PC-9 (cell line): ENCODE data around the gene CPA2. TPM values are rescaled to one million over a fixed set of nuclear protein-coding genes. Genes with fewer than 3 reads are reported as not detected.
"Not testable (repeated sequence)": the region's sequence is repeated elsewhere in the genome, so short reads cannot be mapped to it uniquely, and the experiment has no call there.

ENCODE experiments used
- BruUV-seq: library from RNA; stranded (reverse); fragments of 400-500 nt; replicated peaks from 2 replicates; lab custom pipeline; 2021; lab: Mats Ljungman, UMichigan
- CTCF ChIA-PET: fragments of 300-600 bp; sonication (Branson Sonifier 250); formaldehyde crosslinking; loops from one replicate; lab custom pipeline; 2022; ENCODE audit warnings: antibody characterized with exemption; lab: Charles Lee
- POLR2A ChIA-PET: fragments of 300-600 bp; sonication (Branson Sonifier 250); formaldehyde crosslinking; loops from one replicate; lab custom pipeline; 2022; ENCODE audit warnings: antibody characterized with exemption; ENCODE audit not compliant: unreplicated experiment; lab: Charles Lee
- DNase-seq, 2 experiments: peaks; one replicate each; pipeline versions ENCODE4 v3.0.0 to v3.0.0-alpha.2; 2015 to 2022; ENCODE audit warnings: mixed read lengths in 1 of 2
- H2AFZ ChIP-seq: fragments of 200-600 bp; sonication (generic); 2 replicates; pipeline ENCODE4 v1.8.1; 2017; ENCODE audit warnings: antibody characterized with exemption
- H3F3A ChIP-seq: fragments of 200-600 bp; sonication (generic); 2 replicates; pipeline ENCODE4 v1.8.1; 2017; ENCODE audit warnings: antibody characterized with exemption, mild to moderate bottlenecking, low read depth; ENCODE audit not compliant: insufficient read depth
- H3K27ac ChIP-seq: fragments of 200-600 bp; sonication (generic); 2 replicates; pipeline ENCODE4 v1.6.1; 2016; ENCODE audit warnings: mixed run types
- H3K27me3 ChIP-seq: fragments of 200-600 bp; sonication (generic); 2 replicates; pipeline ENCODE4 v1.6.1; 2016; ENCODE audit warnings: low read depth, mixed run types; ENCODE audit not compliant: insufficient read depth
- H3K36me3 ChIP-seq: fragments of 200-600 bp; sonication (generic); 2 replicates; pipeline ENCODE4 v1.6.1; 2016; ENCODE audit warnings: low read depth, mixed run types
- H3K4me1 ChIP-seq: fragments of 200-600 bp; sonication (generic); replicated peaks from 2 replicates; pipeline ENCODE4 v1.6.1; 2016; ENCODE audit warnings: mixed run types; ENCODE audit not compliant: insufficient read depth
- H3K4me2 ChIP-seq: fragments of 200-600 bp; sonication (generic); 2 replicates; pipeline ENCODE4 v1.6.1; 2017; ENCODE audit warnings: mixed run types
- H3K4me3 ChIP-seq: fragments of 200-600 bp; sonication (generic); 2 replicates; pipeline ENCODE4 v1.6.1; 2016; ENCODE audit warnings: mixed run types
- H3K79me2 ChIP-seq: fragments of 200-600 bp; sonication (generic); 2 replicates; pipeline ENCODE4 v1.6.1; 2017; ENCODE audit warnings: low read depth, mixed run types
- H3K9me2 ChIP-seq: fragments of 200-600 bp; sonication (generic); 2 replicates; pipeline ENCODE4 v1.8.1; 2017; ENCODE audit warnings: mild to moderate bottlenecking; ENCODE audit not compliant: insufficient read depth
- H3K9me3 ChIP-seq: fragments of 200-600 bp; sonication (generic); 2 replicates; pipeline ENCODE4 v1.8.1; 2016; ENCODE audit warnings: low read depth; ENCODE audit not compliant: insufficient read depth
- H4K20me1 ChIP-seq: fragments of 200-600 bp; sonication (generic); 2 replicates; pipeline ENCODE4 v1.8.1; 2017; ENCODE audit not compliant: insufficient read depth
- EZH2 ChIP-seq: fragments of 200-600 bp; sonication (generic); IDR thresholded peaks from 2 replicates; pipeline ENCODE4 v1.8.0; 2017; ENCODE audit warnings: antibody characterized with exemption, low read depth
- intact Hi-C: fragments of 100-400 bp; cut with micrococcal nuclease; formaldehyde crosslinking; loops from one replicate; pipeline ENCODE4 v1.10.0; 2022; ENCODE audit not compliant: unreplicated experiment
- total RNA-seq: library from RNA; stranded (reverse); gene quantifications from 2 replicates; pipeline ENCODE4 v1.2.3, GENCODE V29; 2021
- TF ChIP-seq, protein P1 (sequence below): fragments of 200-600 bp; sonication (generic); conservative IDR thresholded peaks from 2 replicates; pipeline ENCODE4 v1.6.1; 2017; ENCODE audit warnings: mixed run types, antibody characterized with exemption, mild to moderate bottlenecking, moderate library complexity

Gene CPA2
- total RNA-seq, 1 experiment from 2014 or later, result not detected

- intact Hi-C loops, result loop anchor here (5.0 to 10.0 kb wide), 3 partner anchors 165 to 517 kb away; partner anchors contain the start of gene KLHDC10
- H3K27me3 ChIP-seq, result no peaks in the 10 kb centered on the region
Observed at GRCh38 chr7:130240240-130240639, 26.4 kb upstream of the CPA2 start.

DNA sequence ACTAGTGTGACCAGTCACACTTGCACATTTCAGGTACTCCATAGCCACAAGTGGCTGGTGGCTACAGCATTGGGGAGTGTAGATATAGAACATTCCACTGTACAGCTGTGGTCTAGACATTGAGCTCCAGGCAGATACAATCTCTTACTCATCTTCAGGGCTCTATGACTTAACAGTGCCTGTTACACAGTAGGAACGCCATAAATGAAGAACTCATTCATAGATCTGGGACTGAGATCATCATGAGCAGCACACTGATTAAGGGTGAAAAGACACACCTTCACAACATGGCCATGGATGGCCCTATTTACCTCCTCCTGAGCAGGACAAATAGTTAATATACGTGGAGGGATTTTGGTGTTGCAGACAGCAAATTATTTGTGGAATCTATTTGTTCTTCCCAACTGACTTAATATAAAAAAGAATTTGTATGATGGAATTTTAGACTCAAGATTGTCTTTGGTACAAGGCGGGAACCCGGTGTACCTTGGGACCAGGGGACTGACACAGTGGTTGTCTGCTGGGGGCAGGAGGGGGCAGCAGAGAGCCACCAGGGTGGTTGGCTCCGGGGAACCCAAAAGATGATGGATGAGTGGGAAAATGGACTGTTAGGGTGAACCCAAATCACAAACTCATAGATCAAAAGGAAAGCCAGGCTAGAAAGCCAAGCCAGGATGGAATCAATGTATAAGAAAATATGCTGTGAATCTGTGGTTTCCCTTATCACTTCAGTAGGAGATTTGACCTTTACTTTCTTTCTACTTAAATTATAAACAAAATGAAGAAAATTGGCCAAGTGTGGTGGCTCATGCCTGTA is 24.3 kb upstream of the CPA2 start:
- H3K4me1 ChIP-seq, result no peaks in the 10 kb centered on the region
- H3K4me2 ChIP-seq, result no peak overlapping the region
- ChIA-PET CTCF (no interaction called here), POLR2A (no interaction called here)
- BruUV-seq, result no TSS peak
- peak; percentile 38 to 48 for DNase-seq
- no peaks in the 10 kb centered on the region for H3F3A ChIP-seq
- intact Hi-C loops, result loop anchor here (1.0 to 10.0 kb wide), 6 partner anchors 114 to 515 kb away; partner anchors contain the start of gene KLHDC10
- no peaks in the 10 kb centered on the region for H3K27me3 ChIP-seq
- H3K27ac ChIP-seq, result no peak overlapping the region
- no peaks in the 10 kb centered on the region for H3K9me2 ChIP-seq
- no peaks in the 10 kb centered on the region for H3K79me2 ChIP-seq
- TF ChIP-seq EZH2, result no peak
- TF ChIP-seq, protein P1, sequence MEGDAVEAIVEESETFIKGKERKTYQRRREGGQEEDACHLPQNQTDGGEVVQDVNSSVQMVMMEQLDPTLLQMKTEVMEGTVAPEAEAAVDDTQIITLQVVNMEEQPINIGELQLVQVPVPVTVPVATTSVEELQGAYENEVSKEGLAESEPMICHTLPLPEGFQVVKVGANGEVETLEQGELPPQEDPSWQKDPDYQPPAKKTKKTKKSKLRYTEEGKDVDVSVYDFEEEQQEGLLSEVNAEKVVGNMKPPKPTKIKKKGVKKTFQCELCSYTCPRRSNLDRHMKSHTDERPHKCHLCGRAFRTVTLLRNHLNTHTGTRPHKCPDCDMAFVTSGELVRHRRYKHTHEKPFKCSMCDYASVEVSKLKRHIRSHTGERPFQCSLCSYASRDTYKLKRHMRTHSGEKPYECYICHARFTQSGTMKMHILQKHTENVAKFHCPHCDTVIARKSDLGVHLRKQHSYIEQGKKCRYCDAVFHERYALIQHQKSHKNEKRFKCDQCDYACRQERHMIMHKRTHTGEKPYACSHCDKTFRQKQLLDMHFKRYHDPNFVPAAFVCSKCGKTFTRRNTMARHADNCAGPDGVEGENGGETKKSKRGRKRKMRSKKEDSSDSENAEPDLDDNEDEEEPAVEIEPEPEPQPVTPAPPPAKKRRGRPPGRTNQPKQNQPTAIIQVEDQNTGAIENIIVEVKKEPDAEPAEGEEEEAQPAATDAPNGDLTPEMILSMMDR, result peak; percentile 95
- no peaks in the 10 kb centered on the region; the same call in none of the 2 replicates for H3K9me3 ChIP-seq
- H4K20me1 ChIP-seq, result no peaks in the 10 kb centered on the region
- H3K36me3 ChIP-seq, result no peaks in the 10 kb centered on the region
- H3K4me3 ChIP-seq, result no peak overlapping the region
- H2AFZ ChIP-seq, result no peak overlapping the region; the same call in 1 of the 2 replicates

More at GRCh38 chr7:130240240-130240639, 26.4 kb upstream of the CPA2 start:
- CTCF ChIA-PET, result interaction anchor here (0.7 kb wide), 1 partner anchor 508 kb away, joined by 6 read pairs; no protein-coding TSS in a partner anchor
- TF ChIP-seq, protein P1, result no peak
- no peak for TF ChIP-seq EZH2
- Histone ChIP-seq H3K4me2 (no peak overlapping the region), H3K79me2 (no peaks in the 10 kb centered on the region), H3K9me3 (no peaks in the 10 kb centered on the region; the same call in none of the 2 replicates), H3K9me2 (no peaks in the 10 kb centered on the region), H3K4me3 (no peak overlapping the region), H3F3A (no peaks in the 10 kb centered on the region), H4K20me1 (no peaks in the 10 kb centered on the region), H3K27ac (no peak overlapping the region), H2AFZ (no peak overlapping the region), H3K4me1 (no peaks in the 10 kb centered on the region), H3K36me3 (no peaks in the 10 kb centered on the region)
- BruUV-seq, result no TSS peak
- DNase-seq, result no peak
- POLR2A ChIA-PET, result no interaction called here

DNA sequence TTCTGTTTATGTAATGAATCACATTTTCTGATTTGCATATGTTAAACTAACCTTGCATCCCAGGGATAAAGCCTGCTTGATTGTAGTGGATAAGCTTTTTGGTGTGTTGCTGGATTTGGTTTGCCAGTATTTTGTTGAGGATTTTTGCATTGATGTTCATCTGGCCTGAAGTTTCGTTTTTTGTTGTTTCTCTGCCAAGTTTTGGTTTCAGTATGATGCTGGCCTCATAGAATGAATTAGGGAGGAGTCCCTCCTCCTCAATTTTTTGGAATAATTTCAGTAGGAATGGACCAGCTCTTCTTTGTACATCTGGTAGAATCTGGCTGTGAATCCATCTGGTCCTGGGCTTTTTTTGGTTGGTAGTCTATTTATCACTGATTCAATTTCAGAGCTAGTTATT is 23.2 kb upstream of the CPA2 start:
- H3K27me3 ChIP-seq, DNase-seq, H3K4me2 ChIP-seq, CTCF ChIA-PET, H4K20me1 ChIP-seq, BruUV-seq, H3K9me3 ChIP-seq, H2AFZ ChIP-seq, H3K36me3 ChIP-seq, H3F3A ChIP-seq, POLR2A ChIA-PET, H3K4me1 ChIP-seq, H3K27ac ChIP-seq, H3K9me2 ChIP-seq, H3K4me3 ChIP-seq, H3K79me2 ChIP-seq: not testable (repeated sequence)
- intact Hi-C loops, result loop anchor here (2.0 to 10.0 kb wide), 4 partner anchors 169 to 514 kb away; partner anchors contain the start of gene KLHDC10

- H3K79me2 ChIP-seq, H3K27ac ChIP-seq, H3K27me3 ChIP-seq, H3K4me2 ChIP-seq, H2AFZ ChIP-seq, DNase-seq, BruUV-seq, H4K20me1 ChIP-seq, H3K4me1 ChIP-seq, H3F3A ChIP-seq, H3K4me3 ChIP-seq, H3K9me2 ChIP-seq, H3K36me3 ChIP-seq, CTCF ChIA-PET, POLR2A ChIA-PET, H3K9me3 ChIP-seq: not testable (repeated sequence)
- intact Hi-C loops, result loop anchor here (10.0 kb wide), 2 partner anchors 168 to 172 kb away; partner anchors contain the start of gene KLHDC10
Observed at GRCh38 chr7:130246491-130246890, 20.2 kb upstream of the CPA2 start.

GRCh38 chr7:130248842-130249241 is 17.8 kb upstream of the CPA2 start:
- CTCF ChIA-PET, DNase-seq, H3K27me3 ChIP-seq, H4K20me1 ChIP-seq, H3K4me2 ChIP-seq, H3K9me3 ChIP-seq, H3K27ac ChIP-seq, H2AFZ ChIP-seq, BruUV-seq, H3K4me1 ChIP-seq, H3K36me3 ChIP-seq, H3K4me3 ChIP-seq, H3K79me2 ChIP-seq, H3F3A ChIP-seq, H3K9me2 ChIP-seq, POLR2A ChIA-PET: not testable (repeated sequence)
- intact Hi-C loops, result loop anchor here (10.0 kb wide), 2 partner anchors 166 to 174 kb away; partner anchors contain the start of gene KLHDC10
